HK-2 (cell line): ENCODE measurements around the gene BTN3A1.
"Not testable (repeated sequence)": the region's sequence is repeated elsewhere in the genome, so short reads cannot be mapped to it uniquely, and the experiment has no call there.

Source experiments
- DNase-seq: peaks from one replicate; pipeline ENCODE4 v3.0.0-alpha.2; 2018; ENCODE audit not compliant: unreplicated experiment

BTN3A1 gene

GRCh38 chr6:26415036-26415614 lies 13.1 kb downstream of the BTN3A1 start:
- DNase-seq: no peak

- DNase-seq: no peak
Observed at GRCh38 chr6:26415791-26416190, 13.7 kb downstream of the BTN3A1 start.

GRCh38 chr6:26416288-26416687 lies 14.2 kb downstream of the BTN3A1 start:
- DNase-seq: no peak

- not testable (repeated sequence) for DNase-seq
Observed at GRCh38 chr6:26418077-26418476, 16.0 kb downstream of the BTN3A1 start.

GRCh38 chr6:26418795-26419194 lies 16.7 kb downstream of the BTN3A1 start:
- DNase-seq: not testable (repeated sequence)

GRCh38 chr6:26420688-26421171 lies 18.7 kb downstream of the BTN3A1 start:
- DNase-seq: peak; percentile 29

GRCh38 chr6:26421259-26422144 lies 19.4 kb downstream of the BTN3A1 start:
- DNase-seq: peak; percentile 72

- no peak for DNase-seq
Observed at GRCh38 chr6:26422329-26422728, 20.3 kb downstream of the BTN3A1 start.

- peak; percentile 11 for DNase-seq
Observed at GRCh38 chr6:26426691-26427450, 24.8 kb downstream of the BTN3A1 start.

GRCh38 chr6:26427451-26427809 lies 25.4 kb downstream of the BTN3A1 start:
- DNase-seq: no peak

- no peak for DNase-seq
Observed at GRCh38 chr6:26428206-26428605, 26.1 kb downstream of the BTN3A1 start.

- DNase-seq: no peak
Observed at GRCh38 chr6:26430787-26431186, 28.7 kb downstream of the BTN3A1 start.

- no peak for DNase-seq
Observed at GRCh38 chr6:26431258-26432172, 29.4 kb downstream of the BTN3A1 start.

GRCh38 chr6:26432627-26433201 lies 30.6 kb downstream of the BTN3A1 start:
- DNase-seq: no peak

GRCh38 chr6:26433680-26434079 lies 31.6 kb downstream of the BTN3A1 start:
- not testable (repeated sequence) for DNase-seq

GRCh38 chr6:26436018-26436417 lies 33.9 kb downstream of the BTN3A1 start:
- no peak for DNase-seq

GRCh38 chr6:26437550-26437949 lies 35.5 kb downstream of the BTN3A1 start:
- no peak for DNase-seq

GRCh38 chr6:26438000-26438399 lies 35.9 kb downstream of the BTN3A1 start:
- DNase-seq: no peak

- DNase-seq: no peak
Observed at GRCh38 chr6:26439151-26440125, 37.4 kb downstream of the BTN3A1 start.

GRCh38 chr6:26440977-26441358 lies 38.9 kb downstream of the BTN3A1 start:
- no peak for DNase-seq
